Activated T-helper 1 cell treated with anti-CD3 and anti-CD28 coated beads, Interleukin-12 subunit alpha, Interleukin-12 subunit beta, Interleukin-2, Interleukin-4 antibody, amounts not matched to agents 30 ng/mL and 10 ng/mL and 1 ng/mL, durations not matched to agents 14 hours and 24 hours and 36 hours (primary cell): ENCODE measurements around the gene ITGB1. TPM values are rescaled to one million over a fixed set of nuclear protein-coding genes. Genes with fewer than 3 reads are reported as not detected.

Source experiments
- DNase-seq: peaks from one replicate; pipeline ENCODE4 v3.0.0; 2021; ENCODE audit warnings: low spot score
- H3K27ac Mint-ChIP-seq: one replicate; pipeline ENCODE4 v1.8.0; 2021; ENCODE audit warnings: mild to moderate bottlenecking, mixed read lengths
- H3K27me3 Mint-ChIP-seq: one replicate; pipeline ENCODE4 v1.8.0; 2022; ENCODE audit warnings: mild to moderate bottlenecking, moderate library complexity, mixed read lengths; ENCODE audit not compliant: insufficient read depth
- H3K36me3 Mint-ChIP-seq: one replicate; pipeline ENCODE4 v1.8.0; 2021; ENCODE audit warnings: low read depth, mixed read lengths
- H3K4me1 Mint-ChIP-seq: one replicate; pipeline ENCODE4 v1.8.0; 2021; ENCODE audit warnings: low read depth, mixed read lengths
- H3K4me3 Mint-ChIP-seq: one replicate; pipeline ENCODE4 v1.8.0; 2021; ENCODE audit warnings: mild to moderate bottlenecking, moderate library complexity, mixed read lengths
- H3K9me3 Mint-ChIP-seq: one replicate; pipeline ENCODE4 v1.8.0; 2021; ENCODE audit warnings: mixed read lengths
- intact Hi-C: fragments of 100-400 bp; cut with micrococcal nuclease; formaldehyde crosslinking; loops from one replicate; pipeline ENCODE4 v1.15.1; 2024
- total RNA-seq: library from RNA; stranded (reverse); gene quantifications from 2 replicates; pipeline ENCODE4 v1.2.3, GENCODE V29; 2022

ITGB1 gene
- total RNA-seq, 1 donor from 2014 or later, result 51.4 TPM

DNA sequence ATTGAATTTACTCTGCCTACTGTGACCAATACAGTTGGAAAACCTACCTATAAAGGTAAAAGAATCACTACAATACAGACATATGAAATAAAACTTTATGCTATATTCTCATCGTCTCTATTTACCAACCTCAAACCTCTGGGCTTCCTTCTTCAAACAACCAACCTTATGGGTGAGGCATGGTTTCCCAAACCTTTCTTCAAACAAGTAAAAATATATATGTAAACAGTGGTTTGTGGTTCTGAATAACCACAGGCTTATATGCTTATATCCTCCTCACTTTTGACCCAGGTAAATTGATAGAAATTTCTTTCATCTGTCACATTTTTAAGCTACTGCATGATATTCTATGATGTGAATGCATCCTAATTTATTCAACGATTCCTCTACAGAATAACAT is 103.6 kb downstream of the ITGB1 start:
- H3K9me3 Mint-ChIP-seq, result no peaks in the 10 kb centered on the region
- DNase-seq, result no peak
- no peak overlapping the region for H3K4me3 Mint-ChIP-seq
- intact Hi-C loops, result no loop called here
- H3K27me3 Mint-ChIP-seq, result no peaks in the 10 kb centered on the region
- H3K27ac Mint-ChIP-seq, result no peak overlapping the region
- no peaks in the 10 kb centered on the region for H3K4me1 Mint-ChIP-seq
- no peaks in the 10 kb centered on the region for H3K36me3 Mint-ChIP-seq

- Mint-ChIP-seq H3K27me3 (no peaks in the 10 kb centered on the region), H3K4me3 (no peak overlapping the region), H3K4me1 (no peaks in the 10 kb centered on the region), H3K9me3 (no peaks in the 10 kb centered on the region), H3K36me3 (no peaks in the 10 kb centered on the region), H3K27ac (no peak overlapping the region)
- intact Hi-C loops, result no loop called here
- no peak for DNase-seq
Observed at GRCh38 chr10:32851301-32851700, 106.7 kb downstream of the ITGB1 start.
